IMR-90 (cell line): ENCODE data around the gene PCDH1. TPM values are rescaled to one million over a fixed set of nuclear protein-coding genes. Genes with fewer than 3 reads are reported as not detected.

Experiments
- ATAC-seq: fragments of 200-7000 bp; cut with Tn5 transposase; 2 replicates; pipeline ENCODE4 v1.9.1; 2020; ENCODE audit warnings: low read depth, mild to moderate bottlenecking, moderate library complexity
- BruUV-seq: library from RNA; stranded (reverse); fragments of 400-500 nt; replicated peaks from 2 replicates; lab custom pipeline; 2021; lab: Mats Ljungman, UMichigan
- CTCF ChIA-PET: fragments of 300-600 bp; formaldehyde crosslinking; extraction: SDS; loops from one replicate; lab custom pipeline; 2021; ENCODE audit warnings: antibody characterized with exemption; lab: Yijun Ruan, JAX
- POLR2A ChIA-PET: fragments of 300-600 bp; sonication (Branson Sonifier 250); formaldehyde crosslinking; loops from one replicate; lab custom pipeline; 2022; ENCODE audit warnings: antibody characterized with exemption; ENCODE audit not compliant: unreplicated experiment; lab: Charles Lee
- DNase-seq: peaks from one replicate; pipeline ENCODE4 v3.0.0; 2013
- H2AFZ ChIP-seq: replicated peaks from 2 replicates; pipeline ENCODE3; 2013; ENCODE audit warnings: low read length, mild to moderate bottlenecking; ENCODE audit not compliant: poor library complexity
- H2AK5ac ChIP-seq: 2 replicates; pipeline ENCODE4 v1.6.1; 2013; ENCODE audit warnings: low read depth, low read length, inconsistent platforms
- H2AK9ac ChIP-seq: replicated peaks from 2 replicates; pipeline ENCODE3; 2013; ENCODE audit warnings: mild to moderate bottlenecking, low read depth, low read length, moderate library complexity; ENCODE audit not compliant: poor library complexity
- H2BK120ac ChIP-seq: 2 replicates; pipeline ENCODE4 v1.6.1; 2013; ENCODE audit warnings: low read depth, low read length, inconsistent platforms
- H2BK15ac ChIP-seq: 3 replicates; pipeline ENCODE4 v1.6.1; 2013; ENCODE audit warnings: low read depth, low read length, inconsistent platforms
- H2BK20ac ChIP-seq: 2 replicates; pipeline ENCODE4 v1.6.1; 2013; ENCODE audit warnings: low read depth, mild to moderate bottlenecking, inconsistent platforms, low read length, moderate library complexity
- H2BK5ac ChIP-seq: 2 replicates; pipeline ENCODE4 v1.6.1; 2013; ENCODE audit warnings: mild to moderate bottlenecking, low read depth, low read length, inconsistent platforms; ENCODE audit not compliant: poor library complexity, severe bottlenecking
- H3K14ac ChIP-seq: replicated peaks from 2 replicates; pipeline ENCODE4 v1.6.1; 2013; ENCODE audit warnings: low read depth, low read length, inconsistent platforms
- H3K18ac ChIP-seq: 2 replicates; pipeline ENCODE4 v1.6.1; 2013; ENCODE audit warnings: low read depth, low read length, control low read depth
- H3K23ac ChIP-seq: 2 replicates; pipeline ENCODE4 v1.6.1; 2013; ENCODE audit warnings: low read depth, low read length, inconsistent platforms
- H3K27ac ChIP-seq: 2 replicates; pipeline ENCODE4 v1.5.1; 2013; ENCODE audit warnings: mild to moderate bottlenecking, control low read depth, low read length; ENCODE audit not compliant: insufficient read depth
- H3K27me3 ChIP-seq: 2 replicates; pipeline ENCODE4 v1.6.1; 2013; ENCODE audit warnings: low read length; ENCODE audit not compliant: control insufficient read depth, insufficient read depth
- H3K36me3 ChIP-seq: 2 replicates; pipeline ENCODE4 v1.6.1; 2013; ENCODE audit warnings: low read length, mixed read lengths; ENCODE audit not compliant: control insufficient read depth, insufficient read depth
- H3K4ac ChIP-seq: 2 replicates; pipeline ENCODE4 v1.6.1; 2013; ENCODE audit warnings: low read depth, low read length, inconsistent platforms
- H3K4me1 ChIP-seq: 2 replicates; pipeline ENCODE4 v1.6.1; 2013; ENCODE audit warnings: low read length, mixed read lengths; ENCODE audit not compliant: control insufficient read depth, insufficient read depth
- H3K4me2 ChIP-seq: 2 replicates; pipeline ENCODE4 v1.6.1; 2013; ENCODE audit warnings: low read depth, mild to moderate bottlenecking, control low read depth, low read length, moderate library complexity
- H3K4me3 ChIP-seq: 2 replicates; pipeline ENCODE4 v1.5.1; 2013; ENCODE audit warnings: low read depth, mild to moderate bottlenecking, control low read depth, low read length, moderate library complexity; ENCODE audit not compliant: insufficient read depth
- H3K56ac ChIP-seq: 2 replicates; pipeline ENCODE4 v1.6.1; 2013; ENCODE audit warnings: low read length, inconsistent platforms; ENCODE audit not compliant: insufficient read depth; ENCODE audit errors: extremely low read depth
- H3K79me1 ChIP-seq, 2 experiments: 2 replicates each; pipeline ENCODE4 v1.6.1; 2013; ENCODE audit warnings: low read length in 2 of 2, inconsistent platforms in 1 of 2, low read depth in 1 of 2
- H3K9ac ChIP-seq: 2 replicates; pipeline ENCODE4 v1.6.1; 2013; ENCODE audit warnings: low read depth, low read length, control low read depth
- H3K9me1 ChIP-seq: 2 replicates; pipeline ENCODE4 v1.6.1; 2013; ENCODE audit warnings: low read length, inconsistent platforms; ENCODE audit not compliant: insufficient read depth
- H3K9me3 ChIP-seq: 2 replicates; pipeline ENCODE4 v1.6.1; 2013; ENCODE audit warnings: low read length; ENCODE audit not compliant: control insufficient read depth, insufficient read depth
- H4K20me1 ChIP-seq: 2 replicates; pipeline ENCODE4 v1.6.1; 2013; ENCODE audit warnings: low read length, inconsistent platforms; ENCODE audit not compliant: insufficient read depth
- H4K5ac ChIP-seq: 2 replicates; pipeline ENCODE4 v1.6.1; 2013; ENCODE audit warnings: mild to moderate bottlenecking, low read depth, low read length, control low read depth
- H4K8ac ChIP-seq, 2 experiments: 2 replicates each; pipeline ENCODE4 v1.6.1; 2013; ENCODE audit warnings: low read depth in 2 of 2, low read length in 2 of 2, control low read depth in 1 of 2, inconsistent platforms in 1 of 2
- H4K91ac ChIP-seq: 2 replicates; pipeline ENCODE4 v1.6.1; 2013; ENCODE audit warnings: low read depth, low read length, inconsistent platforms; ENCODE audit not compliant: insufficient read depth
- BHLHE40 ChIP-seq: fragments of 150-350 bp; IDR thresholded peaks from 2 replicates; pipeline ENCODE4 v1.6.1; 2016; ENCODE audit warnings: mild to moderate bottlenecking, low read depth, low read length
- CEBPB ChIP-seq: IDR thresholded peaks from 2 replicates; pipeline ENCODE4 v1.6.1; 2012; ENCODE audit warnings: low read depth, low read length, improper control_type of control experiment
- CHD1 ChIP-seq: IDR thresholded peaks from 2 replicates; pipeline ENCODE4 v1.6.1; 2012; ENCODE audit warnings: low read depth, low read length, improper control_type of control experiment
- FOS ChIP-seq: fragments of 150-350 bp; IDR thresholded peaks from 2 replicates; pipeline ENCODE4 v1.6.1; 2016; ENCODE audit warnings: low read depth, low read length
- MAZ ChIP-seq: IDR thresholded peaks from 2 replicates; pipeline ENCODE4 v1.6.1; 2012; ENCODE audit warnings: low read depth, mild to moderate bottlenecking, low read length, improper control_type of control experiment, moderate library complexity, borderline replicate concordance
- MXI1 ChIP-seq: IDR thresholded peaks from 2 replicates; pipeline ENCODE4 v1.6.1; 2012; ENCODE audit warnings: low read depth, mild to moderate bottlenecking, low read length, moderate library complexity, borderline replicate concordance
- NFE2L2 ChIP-seq: fragments of 150-350 bp; IDR thresholded peaks from 2 replicates; pipeline ENCODE4 v1.6.1; 2016; ENCODE audit warnings: low read depth, mild to moderate bottlenecking, low read length
- RAD21 ChIP-seq: IDR thresholded peaks from 2 replicates; pipeline ENCODE4 v1.6.1; 2012; ENCODE audit warnings: low read length, improper control_type of control experiment
- RCOR1 ChIP-seq: IDR thresholded peaks from 2 replicates; pipeline ENCODE4 v1.6.1; 2012; ENCODE audit warnings: mild to moderate bottlenecking, low read length, improper control_type of control experiment; ENCODE audit not compliant: insufficient replicate concordance
- SMC3 ChIP-seq: fragments of 150-350 bp; IDR thresholded peaks from 2 replicates; pipeline ENCODE4 v1.6.1; 2016; ENCODE audit warnings: low read depth, mild to moderate bottlenecking, antibody characterized with exemption, low read length, moderate library complexity
- USF2 ChIP-seq: fragments of 150-350 bp; IDR thresholded peaks from 2 replicates; pipeline ENCODE4 v1.6.1; 2017; ENCODE audit warnings: mild to moderate bottlenecking, antibody characterized with exemption, low read length, low read depth
- whole genome bisulfite sequencing, 2 experiments: methylation state at CpG; one replicate each; pipeline versions ENCODE4 v1.1.5 to v1.1.7; 2013; ENCODE audit warnings: missing lambda C conversion rate in 2 of 2; ENCODE audit not compliant: insufficient read length in 1 of 2; ENCODE audit errors: extremely low coverage in 2 of 2; 5-methylcytosine and 5-hydroxymethylcytosine counted together
- dilution Hi-C: fragments of 300-500 bp; cut with HindIII; formaldehyde crosslinking; loops from one replicate; pipeline ENCODE4 v1.14.3; 2018; ENCODE audit warnings: low sequenced_read_pairs; ENCODE audit not compliant: unreplicated experiment
- in situ Hi-C: fragments of 300-500 bp; cut with MboI; formaldehyde crosslinking; loops from 3 replicates; pipeline ENCODE4 v1.14.3; 2019; ENCODE audit warnings: low sequenced_read_pairs, inconsistent platforms, mixed read lengths
- intact Hi-C: fragments of 100-400 bp; cut with micrococcal nuclease; formaldehyde crosslinking; loops from 2 replicates; pipeline ENCODE4 v1.10.0; 2022
- polyA plus RNA-seq, 3 experiments: library from polyadenylated mRNA; depleted of rRNA; stranded (reverse); fragments of >200 nt; gene quantifications; 2 replicates each; pipeline ENCODE4 v1.2.3, GENCODE V29; 2012; ENCODE audit warnings: low replicate concordance in 1 of 3
- total RNA-seq: library from RNA; depleted of rRNA; stranded (reverse); fragments of >200 nt; gene quantifications from 2 replicates; pipeline ENCODE4 v1.2.3, GENCODE V29; 2012

Gene PCDH1
- total and polyA plus RNA-seq, 2 of the 4 experiments (the other 2 are of a cell fraction) = 0.74 to 0.90 TPM

GRCh38 chr5:141846031-141846430, 32.2 kb downstream of the PCDH1 start:
- WGBS, 2 experiments = no CpG with 5 or more reads among the region's 10 CpGs
- H3K4me2 ChIP-seq = no peak overlapping the region
- no peak overlapping the region for H3K23ac ChIP-seq
- TF ChIP-seq BHLHE40 = no peak
- TF ChIP-seq CEBPB = no peak
- TF ChIP-seq SMC3 = no peak
- TF ChIP-seq MXI1 = no peak
- no peak for TF ChIP-seq RCOR1
- no peak for TF ChIP-seq MAZ
- no peak for TF ChIP-seq RAD21
- TF ChIP-seq USF2 = no peak
- no peak for TF ChIP-seq FOS
- no peak for TF ChIP-seq CHD1
- no peak for TF ChIP-seq NFE2L2
- H3K36me3 ChIP-seq = no peaks in the 10 kb centered on the region
- peak overlapping the region; percentile 19 for H2AK9ac ChIP-seq
- dilution Hi-C loops = no loop called here
- H4K8ac ChIP-seq = no peak overlapping the region; a peak in 1 of 4 replicates
- ATAC-seq (no peak), DNase-seq (peak; percentile 85)
- in situ Hi-C loops = no loop called here
- peak overlapping the region; percentile 13; the same call in 1 of the 2 replicates for H4K91ac ChIP-seq
- H2BK5ac ChIP-seq = no peak overlapping the region
- H2BK120ac ChIP-seq = peak overlapping the region; percentile 10; the same call in 1 of the 2 replicates
- ChIA-PET CTCF (interaction anchor here (1.1 kb wide), 1 partner anchor 115 kb away, joined by 3 read pairs; no protein-coding TSS in a partner anchor), POLR2A (no interaction called here)
- peaks cover 28% of the 10 kb centered on the region for H3K9me1 ChIP-seq
- intact Hi-C loops = no loop called here
- peaks cover 17% of the 10 kb centered on the region for H3K4me1 ChIP-seq
- no peak overlapping the region for H3K27ac ChIP-seq
- no peak overlapping the region for H3K14ac ChIP-seq
- peak overlapping the region; percentile 45; the same call in 1 of the 2 replicates for H2BK20ac ChIP-seq
- no peak overlapping the region for H3K56ac ChIP-seq
- no peak overlapping the region for H3K9ac ChIP-seq
- H3K4ac ChIP-seq = 0 out of 2 replicates have a peak overlapping the region, but pooled peaks have one; percentile 17
- H4K5ac ChIP-seq = no peak overlapping the region
- peak overlapping the region; percentile 73; the same call in 1 of the 2 replicates for H2AK5ac ChIP-seq
- H2AFZ ChIP-seq = peak overlapping the region; percentile 63
- no peak overlapping the region for H3K4me3 ChIP-seq
- H2BK15ac ChIP-seq = 0 out of 3 replicates have a peak overlapping the region, but pooled peaks have one; percentile 12
- no peak overlapping the region for H3K18ac ChIP-seq
- H3K9me3 ChIP-seq = no peaks in the 10 kb centered on the region
- no TSS peak for BruUV-seq
- peaks cover under 1% of the 10 kb centered on the region; the same call in 1 of the 2 replicates for H3K27me3 ChIP-seq
- no peaks in the 10 kb centered on the region for H4K20me1 ChIP-seq
- 0 out of 4 replicates have a peak, but pooled peaks cover 0 to 3% of the 10 kb centered on the region in 2 experiments for H3K79me1 ChIP-seq
